HCT116 (cell line): ENCODE measurements around the gene PGA4. TPM values are rescaled to one million over a fixed set of nuclear protein-coding genes. Genes with fewer than 3 reads are reported as not detected.

Experiments
- ATAC-seq: fragments of 200-7000 bp; cut with Tn5 transposase; 2 replicates; pipeline ENCODE4 v1.9.1; 2020; ENCODE audit warnings: mild to moderate bottlenecking, moderate library complexity
- BruUV-seq: library from RNA; stranded (reverse); fragments of 400-500 nt; replicated peaks from 2 replicates; lab custom pipeline; 2021; lab: Mats Ljungman, UMichigan
- CTCF ChIA-PET: fragments of 300-600 bp; sonication (Branson Sonifier 250); formaldehyde crosslinking; loops from one replicate; lab custom pipeline; 2021; ENCODE audit warnings: antibody characterized with exemption; lab: Charles Lee
- POLR2A ChIA-PET: fragments of 300-600, 350-600 bp; sonication (Branson Sonifier 250); formaldehyde crosslinking; loops from one replicate; lab custom pipeline; 2021; ENCODE audit warnings: antibody characterized with exemption; lab: Charles Lee
- RAD21 ChIA-PET, 2 experiments: fragments of 300-600 bp; sonication (Branson Sonifier 250); formaldehyde crosslinking; loops; one replicate each; lab custom pipeline; 2023; ENCODE audit warnings: low total read pairs in 2 of 2; ENCODE audit not compliant: uncharacterized antibody in 2 of 2, unreplicated experiment in 2 of 2, low non-redundant PET in 1 of 2; lab: Charles Lee
- DNase-seq: peaks from one replicate; pipeline ENCODE4 v3.0.0-alpha.2; 2010; ENCODE audit warnings: low read depth, low spot score
- H2AFZ ChIP-seq: fragments of 200-600 bp; shearing (Covaris generic), sonication (generic); 2 replicates; pipeline ENCODE4 v1.6.1; 2017; ENCODE audit warnings: low read depth, mixed run types, mixed read lengths, antibody characterized with exemption, low read length; ENCODE audit not compliant: poor library complexity, severe bottlenecking
- H3K27ac ChIP-seq: 2 replicates; pipeline ENCODE4 v1.5.1; 2012; ENCODE audit warnings: low read depth, low read length
- H3K27me3 ChIP-seq: fragments of 200-600 bp; sonication (generic); 2 replicates; pipeline ENCODE4 v1.6.1; 2016; ENCODE audit warnings: mixed run types, low read length, mixed read lengths; ENCODE audit not compliant: insufficient read depth
- H3K36me3 ChIP-seq, 2 experiments: fragments of 200-500 bp in 1 of 2; fragments of 200-600 bp in 1 of 2; sonication (Bioruptor generic) in 1 of 2; sonication (generic) in 1 of 2; 2 replicates each; pipeline versions ENCODE4 v1.5.1 to v1.6.1; 2014 to 2016; ENCODE audit warnings: low read length in 2 of 2, inconsistent platforms in 1 of 2, mixed read lengths in 1 of 2, mixed run types in 1 of 2; ENCODE audit not compliant: insufficient read depth in 2 of 2, control insufficient read depth in 1 of 2
- H3K4me1 ChIP-seq, 2 experiments: fragments of 200-600 bp in 1 of 2; sonication (generic) in 1 of 2; 2 replicates each; pipeline versions ENCODE4 v1.5.1 to v1.6.1; 2012 to 2017; ENCODE audit warnings: low read length in 2 of 2, inconsistent platforms in 1 of 2, mild to moderate bottlenecking in 1 of 2, mixed read lengths in 1 of 2, mixed run types in 1 of 2, moderate library complexity in 1 of 2; ENCODE audit not compliant: insufficient read depth in 2 of 2, control insufficient read depth in 1 of 2
- H3K4me2 ChIP-seq: fragments of 200-600 bp; sonication (generic); 2 replicates; pipeline ENCODE4 v1.6.1; 2017; ENCODE audit warnings: mixed run types, low read length, mixed read lengths
- H3K4me3 ChIP-seq, 2 experiments: fragments of 200-600 bp in 1 of 2; sonication (generic) in 1 of 2; replicated peaks in 1 of 2; 2 replicates each; pipeline ENCODE4 v1.5.1; 2011 to 2016; ENCODE audit warnings: low read length in 2 of 2, control low read depth in 1 of 2, low read depth in 1 of 2, mild to moderate bottlenecking in 1 of 2, mixed read lengths in 1 of 2, mixed run types in 1 of 2
- H3K79me2 ChIP-seq: fragments of 200-600 bp; sonication (generic); 2 replicates; pipeline ENCODE4 v1.6.1; 2017; ENCODE audit warnings: mild to moderate bottlenecking, mixed run types, low read length, moderate library complexity, mixed read lengths; ENCODE audit not compliant: insufficient read depth
- H3K9ac ChIP-seq: fragments of 200-600 bp; sonication (generic); 2 replicates; pipeline ENCODE4 v1.6.1; 2016; ENCODE audit warnings: low read length, mixed read lengths
- H3K9me2 ChIP-seq: fragments of 200-600 bp; sonication (generic), shearing (Covaris generic); 2 replicates; pipeline ENCODE4 v1.6.1; 2017; ENCODE audit warnings: mixed run types, mild to moderate bottlenecking, moderate library complexity; ENCODE audit not compliant: insufficient read depth
- H3K9me3 ChIP-seq, 2 experiments: fragments of 200-500 bp in 1 of 2; fragments of 200-600 bp in 1 of 2; sonication (Bioruptor generic) in 1 of 2; sonication (generic) in 1 of 2; 2 replicates each; pipeline ENCODE4 v1.6.1; 2014 to 2017; ENCODE audit warnings: low read length in 2 of 2, mixed read lengths in 2 of 2, inconsistent platforms in 1 of 2, low read depth in 1 of 2, mild to moderate bottlenecking in 1 of 2, mixed run types in 1 of 2, moderate library complexity in 1 of 2; ENCODE audit not compliant: control insufficient read depth in 1 of 2, insufficient read depth in 1 of 2
- H4K20me1 ChIP-seq: fragments of 200-600 bp; sonication (generic), shearing (Covaris generic); 2 replicates; pipeline ENCODE4 v1.6.1; 2017; ENCODE audit warnings: mixed run types, mild to moderate bottlenecking, moderate library complexity; ENCODE audit not compliant: insufficient read depth
- ATF3 ChIP-seq: IDR thresholded peaks from 2 replicates; pipeline ENCODE4 v1.6.1; 2012
- CBX3 ChIP-seq: IDR thresholded peaks from 2 replicates; pipeline ENCODE4 v1.6.1; 2012; ENCODE audit warnings: low read depth
- CEBPB ChIP-seq: IDR thresholded peaks from 2 replicates; pipeline ENCODE4 v1.6.1; 2012; ENCODE audit warnings: low read depth
- CTCF ChIP-seq, 3 experiments: fragments of 200-600 bp in 1 of 3; sonication (generic) in 1 of 3; IDR thresholded peaks in 2 of 3; conservative IDR thresholded peaks in 1 of 3; 2 replicates each; pipeline ENCODE4 v1.5.1; 2012 to 2017; ENCODE audit warnings: low read depth in 2 of 3, low read length in 2 of 3, antibody characterized with exemption in 1 of 3, borderline replicate concordance in 1 of 3, control low read depth in 1 of 3, mild to moderate bottlenecking in 1 of 3, mixed read lengths in 1 of 3, mixed run types in 1 of 3, moderate library complexity in 1 of 3; ENCODE audit not compliant: insufficient read depth in 1 of 3
- EZH2 ChIP-seq: fragments of 200-600 bp; sonication (generic); IDR thresholded peaks from 2 replicates; pipeline ENCODE4 v1.6.1; 2017; ENCODE audit warnings: antibody characterized with exemption, mixed run types
- EZH2phosphoT487 ChIP-seq: fragments of 200-600 bp; IDR thresholded peaks from 2 replicates; pipeline ENCODE4 v1.6.1; 2018; ENCODE audit warnings: antibody characterized with exemption, borderline replicate concordance
- FOSL1 ChIP-seq: IDR thresholded peaks from 2 replicates; pipeline ENCODE4 v1.6.1; 2012; ENCODE audit warnings: low read depth
- JUND ChIP-seq: IDR thresholded peaks from 2 replicates; pipeline ENCODE4 v1.6.1; 2012
- POLR2A ChIP-seq: IDR thresholded peaks from 2 replicates; pipeline ENCODE4 v1.7.0; 2011; ENCODE audit warnings: borderline replicate concordance; ENCODE audit not compliant: insufficient read depth, insufficient read length; ENCODE audit errors: extremely low read depth
- POLR2AphosphoS5 ChIP-seq: IDR thresholded peaks from 2 replicates; pipeline ENCODE4 v1.6.1; 2011; ENCODE audit warnings: mild to moderate bottlenecking, low read depth, low read length, moderate library complexity
- RAD21 ChIP-seq: IDR thresholded peaks from 2 replicates; pipeline ENCODE4 v1.6.1; 2012; ENCODE audit warnings: low read depth, mild to moderate bottlenecking
- REST ChIP-seq: IDR thresholded peaks from 2 replicates; pipeline ENCODE4 v1.6.1; 2012; ENCODE audit warnings: low read depth
- SRF ChIP-seq: IDR thresholded peaks from 2 replicates; pipeline ENCODE4 v1.6.1; 2012; ENCODE audit warnings: low read depth
- TCF7L2 ChIP-seq: IDR thresholded peaks from 2 replicates; pipeline ENCODE4 v1.7.0; 2011; ENCODE audit warnings: borderline replicate concordance, inconsistent platforms; ENCODE audit not compliant: insufficient read depth, insufficient read length; ENCODE audit errors: extremely low read depth
- YY1 ChIP-seq: IDR thresholded peaks from 2 replicates; pipeline ENCODE4 v1.6.1; 2011; ENCODE audit warnings: low read length, low read depth, moderate library complexity, mild to moderate bottlenecking; ENCODE audit not compliant: insufficient replicate concordance; ENCODE audit errors: extremely low read depth
- ZBTB33 ChIP-seq: IDR thresholded peaks from 2 replicates; pipeline ENCODE4 v1.6.1; 2011; ENCODE audit warnings: mild to moderate bottlenecking, low read length, moderate library complexity; ENCODE audit not compliant: insufficient replicate concordance; ENCODE audit errors: extremely low read depth
- ZFX ChIP-seq: fragments of 450-650 bp; IDR thresholded peaks from 2 replicates; pipeline ENCODE4 v1.6.1; 2017
- intact Hi-C: fragments of 100-400 bp; cut with micrococcal nuclease; formaldehyde crosslinking; loops from 2 replicates; pipeline ENCODE4 v1.10.0; 2022
- total RNA-seq: library from RNA; stranded (reverse); gene quantifications from one replicate; pipeline ENCODE4 v1.2.1, GENCODE V29; 2021; ENCODE audit not compliant: unreplicated experiment

PGA4 gene
- total RNA-seq, 1 experiment from 2014 or later: not detected

GRCh38 chr11:61198948-61199523, 23.1 kb upstream of the PGA4 start:
- ChIA-PET RAD21 (no interaction called here), POLR2A (no interaction called here), CTCF (no interaction called here)
- DNase-seq (no peak), ATAC-seq (no peak)
- H3K36me3 ChIP-seq: no peaks in the 10 kb centered on the region
- no peaks in the 10 kb centered on the region for H4K20me1 ChIP-seq
- H3K9me2 ChIP-seq: no peaks in the 10 kb centered on the region
- H3K4me1 ChIP-seq: no peaks in the 10 kb centered on the region
- no peak overlapping the region for H3K27ac ChIP-seq
- no peak overlapping the region for H3K4me3 ChIP-seq
- H3K79me2 ChIP-seq: no peaks in the 10 kb centered on the region
- no peaks in the 10 kb centered on the region for H3K27me3 ChIP-seq
- intact Hi-C loops: no loop called here
- TF ChIP-seq POLR2AphosphoS5 (no peak), EZH2phosphoT487 (no peak), SRF (no peak), CEBPB (no peak), POLR2A (no peak), EZH2 (no peak), ATF3 (no peak), ZFX (no peak), CTCF (IDR thresholded peaks at IDR 0.05 in 2 of 3, conservative IDR thresholded peaks at IDR 0.05 in 1 of 3; ENCODE audit: borderline replicate concordance in 1 of 3, insufficient read depth in 1 of 3, low read depth in 2 of 3, low read length in 2 of 3) (no peak), RAD21 (no peak), REST (no peak), JUND (no peak), FOSL1 (no peak), YY1 (no peak), ZBTB33 (no peak), TCF7L2 (no peak), CBX3 (no peak)
- TF ChIP-seq, all 23 proteins: peak for 0
- no peak overlapping the region for H3K9ac ChIP-seq
- no peak overlapping the region for H3K4me2 ChIP-seq
- no TSS peak for BruUV-seq
- H3K9me3 ChIP-seq: no peaks in the 10 kb centered on the region
- no peak overlapping the region for H2AFZ ChIP-seq
